T47D (cell line): ENCODE results near the gene GCDH.
A peak's percentile ranks its signal among the peaks of the same experiment; 100 is the strongest.
"Not testable (repeated sequence)": the region's sequence is repeated elsewhere in the genome, so short reads cannot be mapped to it uniquely, and the experiment has no call there.

Experiments
- DNase-seq, 2 experiments: peaks; one replicate each; pipeline versions ENCODE4 v3.0.0 to v3.0.0-alpha.2; 2011 to 2012; ENCODE audit warnings: low read depth in 1 of 2, low spot score in 1 of 2
- JUND ChIP-seq: IDR thresholded peaks from 2 replicates; pipeline ENCODE4 v1.6.1; 2012; ENCODE audit warnings: low read depth
- in situ Hi-C: cut with HindIII; loops from 2 replicates; pipeline ENCODE4 v1.10.0; 2016; ENCODE audit warnings: low sequenced_read_pairs, low pct_unique_long_range_greater_than_20kb

Gene GCDH

GRCh38 chr19:12881172-12881808, 9.7 kb upstream of the GCDH start, which contains the start of gene DNASE2:
Gene DNASE2 (minus strand): TSS chr19:12881449. CDS start chr19:12881375, 74 bp downstream.
- DNase-seq: peak; percentile 93 to 97
- in situ Hi-C loops: no loop called here
- no peak for TF ChIP-seq JUND

GRCh38 chr19:12882589-12882988, 8.4 kb upstream of the GCDH start:
- no peak for DNase-seq
- in situ Hi-C loops: no loop called here
- no peak for TF ChIP-seq JUND

- DNase-seq: no peak
- no peak for TF ChIP-seq JUND
- in situ Hi-C loops: no loop called here
Measured at GRCh38 chr19:12884202-12884601, 6.8 kb upstream of the GCDH start.

GRCh38 chr19:12884627-12884925, 6.4 kb upstream of the GCDH start:
- no peak for TF ChIP-seq JUND
- in situ Hi-C loops: no loop called here
- DNase-seq: no peak

- in situ Hi-C loops: no loop called here
- DNase-seq: peak; percentile 94 to 99
- TF ChIP-seq JUND: no peak
Measured at GRCh38 chr19:12884926-12885748, 5.8 kb upstream of the GCDH start.

GRCh38 chr19:12885749-12886650, 5.0 kb upstream of the GCDH start:
- in situ Hi-C loops: no loop called here
- no peak for TF ChIP-seq JUND
- DNase-seq: no peak

- no peak for DNase-seq
- no peak for TF ChIP-seq JUND
- in situ Hi-C loops: no loop called here
Measured at GRCh38 chr19:12886651-12886968, 4.3 kb upstream of the GCDH start.

GRCh38 chr19:12886969-12887747, 3.8 kb upstream of the GCDH start, which contains the start of gene KLF1:
Gene KLF1 (minus strand): TSS chr19:12887201. CDS start chr19:12887140, 61 bp downstream.
- DNase-seq: no peak
- in situ Hi-C loops: no loop called here
- no peak for TF ChIP-seq JUND

GRCh38 chr19:12888006-12888603, 2.9 kb upstream of the GCDH start:
- in situ Hi-C loops: no loop called here
- no peak for TF ChIP-seq JUND
- DNase-seq: no peak

GRCh38 chr19:12890299-12890786, 617 bp upstream of the GCDH start:
- DNase-seq, in situ Hi-C loops: not testable (repeated sequence)

GRCh38 chr19:12891553-12892021, 627 bp downstream of the GCDH start:
- TF ChIP-seq JUND: no peak
- in situ Hi-C loops: no loop called here
- no peak for DNase-seq
